Measurements from ENCODE around the gene TXLNB.

Gene TXLNB

DNA sequence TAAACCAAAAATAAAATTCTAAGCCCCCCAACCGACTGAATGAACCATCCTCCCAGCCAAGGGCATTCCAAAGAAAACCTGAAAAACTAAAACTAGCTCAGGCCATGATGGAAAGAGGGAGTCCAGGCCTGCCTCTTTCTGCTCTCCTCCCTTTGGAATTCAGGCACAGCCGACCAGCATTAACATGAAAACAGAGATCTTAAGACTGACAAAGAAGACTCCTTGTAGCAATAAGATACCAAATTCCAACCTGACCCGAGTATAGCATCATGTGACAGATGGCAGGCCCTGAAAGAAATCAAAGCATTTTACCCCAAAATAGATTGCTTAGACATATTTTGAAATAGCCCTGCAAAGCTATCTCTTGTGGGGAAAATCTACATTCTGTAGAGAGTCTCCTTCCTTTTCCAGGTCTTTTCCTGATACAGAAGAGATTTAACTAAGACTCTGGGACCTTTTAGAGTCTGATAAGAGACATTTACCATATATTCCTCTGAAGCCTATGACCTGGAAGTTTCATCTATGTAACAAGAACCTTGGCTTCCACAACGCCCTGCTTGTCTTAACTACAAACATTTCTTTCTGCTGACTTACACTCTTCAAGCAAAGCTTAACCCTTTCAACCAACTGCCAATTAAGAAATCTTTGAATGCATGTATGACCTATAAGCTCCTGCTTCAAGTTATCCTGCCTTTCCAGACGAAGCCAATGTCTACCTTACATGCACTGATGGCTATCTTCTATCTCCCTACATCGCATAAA is 22.2 kb upstream of the TXLNB start:
- Histone ChIP-seq H3K9me2 (ENCODE audit: low read depth, low read length) (no peaks in the 10 kb centered on the region), H3K4me2 (ENCODE audit: low read length) (no peak overlapping the region), H3F3A (ENCODE audit: insufficient read depth, low read length) (no peaks in the 10 kb centered on the region), H3K4me3 (ENCODE audit: low read depth, low read length, poor library complexity, severe bottlenecking) (no peak overlapping the region), H3K9ac (ENCODE audit: low read length) (no peak overlapping the region), H3K27ac (ENCODE audit: low read depth, low read length, poor library complexity, severe bottlenecking) (peak overlapping the region; percentile 49), H3K4me1 (ENCODE audit: insufficient read depth, low read length, severe bottlenecking) (peaks cover 31% of the 10 kb centered on the region), H4K20me1 (ENCODE audit: insufficient read depth, low read length) (no peaks in the 10 kb centered on the region), H3K27me3 (ENCODE audit: insufficient read depth, low read length) (no peaks in the 10 kb centered on the region), H2AFZ (ENCODE audit: low read length) (peak overlapping the region; percentile 34; the same call in 1 of the 2 replicates), H3K9me3 (ENCODE audit: low read length) (no peaks in the 10 kb centered on the region), H3K36me3 (ENCODE audit: insufficient read depth, low read length) (no peaks in the 10 kb centered on the region), H3K79me2 (ENCODE audit: insufficient read depth, low read length) (no peaks in the 10 kb centered on the region)
- TF ChIP-seq, protein P1, sequence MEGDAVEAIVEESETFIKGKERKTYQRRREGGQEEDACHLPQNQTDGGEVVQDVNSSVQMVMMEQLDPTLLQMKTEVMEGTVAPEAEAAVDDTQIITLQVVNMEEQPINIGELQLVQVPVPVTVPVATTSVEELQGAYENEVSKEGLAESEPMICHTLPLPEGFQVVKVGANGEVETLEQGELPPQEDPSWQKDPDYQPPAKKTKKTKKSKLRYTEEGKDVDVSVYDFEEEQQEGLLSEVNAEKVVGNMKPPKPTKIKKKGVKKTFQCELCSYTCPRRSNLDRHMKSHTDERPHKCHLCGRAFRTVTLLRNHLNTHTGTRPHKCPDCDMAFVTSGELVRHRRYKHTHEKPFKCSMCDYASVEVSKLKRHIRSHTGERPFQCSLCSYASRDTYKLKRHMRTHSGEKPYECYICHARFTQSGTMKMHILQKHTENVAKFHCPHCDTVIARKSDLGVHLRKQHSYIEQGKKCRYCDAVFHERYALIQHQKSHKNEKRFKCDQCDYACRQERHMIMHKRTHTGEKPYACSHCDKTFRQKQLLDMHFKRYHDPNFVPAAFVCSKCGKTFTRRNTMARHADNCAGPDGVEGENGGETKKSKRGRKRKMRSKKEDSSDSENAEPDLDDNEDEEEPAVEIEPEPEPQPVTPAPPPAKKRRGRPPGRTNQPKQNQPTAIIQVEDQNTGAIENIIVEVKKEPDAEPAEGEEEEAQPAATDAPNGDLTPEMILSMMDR (IDR thresholded peaks at IDR 0.05; ENCODE audit: low read length): no peak
- no peak for TF ChIP-seq EZH2 (IDR thresholded peaks at IDR 0.05; ENCODE audit: borderline replicate concordance, low read length)

- no peaks in the 10 kb centered on the region for H3K36me3 ChIP-seq (ENCODE audit: insufficient read depth, low read length)
- no peak overlapping the region for H2AFZ ChIP-seq (ENCODE audit: low read length)
- TF ChIP-seq EZH2 (IDR thresholded peaks at IDR 0.05; ENCODE audit: borderline replicate concordance, low read length): no peak
- TF ChIP-seq, protein P1 (IDR thresholded peaks at IDR 0.05; ENCODE audit: low read length): no peak
- H3K9ac ChIP-seq (ENCODE audit: low read length): no peak overlapping the region
- H3K4me3 ChIP-seq (ENCODE audit: low read depth, low read length, poor library complexity, severe bottlenecking): no peak overlapping the region
- no peaks in the 10 kb centered on the region for H4K20me1 ChIP-seq (ENCODE audit: insufficient read depth, low read length)
- H3K9me3 ChIP-seq (ENCODE audit: low read length): no peaks in the 10 kb centered on the region
- H3K27ac ChIP-seq (ENCODE audit: low read depth, low read length, poor library complexity, severe bottlenecking): peak overlapping the region; percentile 49
- no peak overlapping the region for H3K4me2 ChIP-seq (ENCODE audit: low read length)
- no peaks in the 10 kb centered on the region for H3K27me3 ChIP-seq (ENCODE audit: insufficient read depth, low read length)
- H3F3A ChIP-seq (ENCODE audit: insufficient read depth, low read length): no peaks in the 10 kb centered on the region
- H3K79me2 ChIP-seq (ENCODE audit: insufficient read depth, low read length): no peaks in the 10 kb centered on the region
- H3K4me1 ChIP-seq (ENCODE audit: insufficient read depth, low read length, severe bottlenecking): peaks cover 31% of the 10 kb centered on the region
- no peaks in the 10 kb centered on the region for H3K9me2 ChIP-seq (ENCODE audit: low read depth, low read length)
These were observed 21.4 kb upstream of the TXLNB start for GRCh38 chr6:139313229-139313628.

DNA sequence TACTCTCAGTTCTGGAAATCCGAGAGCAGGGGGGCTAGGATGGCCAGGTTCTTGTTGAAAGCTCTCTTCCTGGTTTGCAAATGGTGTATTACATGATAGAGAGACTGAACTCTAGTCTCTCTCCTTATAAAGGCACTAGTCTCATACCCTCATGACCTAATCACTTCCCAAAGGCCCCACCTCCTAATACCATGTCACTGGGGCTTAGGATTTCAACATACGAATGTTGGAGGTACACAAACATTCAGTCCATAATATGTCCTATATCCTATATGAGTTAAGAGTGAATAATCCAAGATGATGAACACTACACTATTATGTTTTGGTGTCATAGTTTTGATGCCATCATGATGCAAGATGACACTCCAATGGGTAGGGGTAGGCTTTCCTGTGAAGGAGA is 20.0 kb upstream of the TXLNB start:
- no peaks in the 10 kb centered on the region for H3K27me3 ChIP-seq (ENCODE audit: insufficient read depth, low read length)
- peak overlapping the region; percentile 30; the same call in 1 of the 2 replicates for H3K4me2 ChIP-seq (ENCODE audit: low read length)
- TF ChIP-seq, protein P1 (IDR thresholded peaks at IDR 0.05; ENCODE audit: low read length): no peak
- no peak for TF ChIP-seq EZH2 (IDR thresholded peaks at IDR 0.05; ENCODE audit: borderline replicate concordance, low read length)
- no peaks in the 10 kb centered on the region for H3K9me3 ChIP-seq (ENCODE audit: low read length)
- H3K4me3 ChIP-seq (ENCODE audit: low read depth, low read length, poor library complexity, severe bottlenecking): no peak overlapping the region
- no peaks in the 10 kb centered on the region for H3F3A ChIP-seq (ENCODE audit: insufficient read depth, low read length)
- H3K27ac ChIP-seq (ENCODE audit: low read depth, low read length, poor library complexity, severe bottlenecking): no peak overlapping the region
- H3K36me3 ChIP-seq (ENCODE audit: insufficient read depth, low read length): no peaks in the 10 kb centered on the region
- peaks cover 31% of the 10 kb centered on the region for H3K4me1 ChIP-seq (ENCODE audit: insufficient read depth, low read length, severe bottlenecking)
- H3K9ac ChIP-seq (ENCODE audit: low read length): no peak overlapping the region; the same call in 1 of the 2 replicates
- no peaks in the 10 kb centered on the region for H4K20me1 ChIP-seq (ENCODE audit: insufficient read depth, low read length)
- no peaks in the 10 kb centered on the region for H3K9me2 ChIP-seq (ENCODE audit: low read depth, low read length)
- no peaks in the 10 kb centered on the region for H3K79me2 ChIP-seq (ENCODE audit: insufficient read depth, low read length)
- peak overlapping the region; percentile 6; the same call in 1 of the 2 replicates for H2AFZ ChIP-seq (ENCODE audit: low read length)
